ENCODE data around the gene CCDC106. TPM values are rescaled to one million over a fixed set of nuclear protein-coding genes. Genes with fewer than 3 reads are reported as not detected.
A peak's percentile ranks its signal among the peaks of the same experiment; 100 is the strongest.

Gene CCDC106
- total RNA-seq, 1 donor from 2014 or later, result 18.9 TPM

GRCh38 chr19:55670280-55671053 is 22.5 kb downstream of the CCDC106 start:
- peaks cover 27% of the 10 kb centered on the region for H3K4me1 Mint-ChIP-seq
- TF ChIP-seq, protein P1, sequence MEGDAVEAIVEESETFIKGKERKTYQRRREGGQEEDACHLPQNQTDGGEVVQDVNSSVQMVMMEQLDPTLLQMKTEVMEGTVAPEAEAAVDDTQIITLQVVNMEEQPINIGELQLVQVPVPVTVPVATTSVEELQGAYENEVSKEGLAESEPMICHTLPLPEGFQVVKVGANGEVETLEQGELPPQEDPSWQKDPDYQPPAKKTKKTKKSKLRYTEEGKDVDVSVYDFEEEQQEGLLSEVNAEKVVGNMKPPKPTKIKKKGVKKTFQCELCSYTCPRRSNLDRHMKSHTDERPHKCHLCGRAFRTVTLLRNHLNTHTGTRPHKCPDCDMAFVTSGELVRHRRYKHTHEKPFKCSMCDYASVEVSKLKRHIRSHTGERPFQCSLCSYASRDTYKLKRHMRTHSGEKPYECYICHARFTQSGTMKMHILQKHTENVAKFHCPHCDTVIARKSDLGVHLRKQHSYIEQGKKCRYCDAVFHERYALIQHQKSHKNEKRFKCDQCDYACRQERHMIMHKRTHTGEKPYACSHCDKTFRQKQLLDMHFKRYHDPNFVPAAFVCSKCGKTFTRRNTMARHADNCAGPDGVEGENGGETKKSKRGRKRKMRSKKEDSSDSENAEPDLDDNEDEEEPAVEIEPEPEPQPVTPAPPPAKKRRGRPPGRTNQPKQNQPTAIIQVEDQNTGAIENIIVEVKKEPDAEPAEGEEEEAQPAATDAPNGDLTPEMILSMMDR (conservative IDR thresholded peaks at IDR 0.05), result no peak
- H3K36me3 Mint-ChIP-seq (ENCODE audit: low read depth), result peaks cover 14% of the 10 kb centered on the region
- no peak for DNase-seq (ENCODE audit: low read depth, low spot score)
- H3K27me3 Mint-ChIP-seq (ENCODE audit: low read depth), result peaks cover 5% of the 10 kb centered on the region
- H3K9me3 Mint-ChIP-seq, result no peaks in the 10 kb centered on the region
- peak overlapping the region; percentile 85 for H3K4me3 Mint-ChIP-seq
- H3K27ac Mint-ChIP-seq (ENCODE audit: unreplicated experiment), result no peak overlapping the region

GRCh38 chr19:55671054-55671378 is 23.0 kb downstream of the CCDC106 start:
- Mint-ChIP-seq H3K9me3 (no peaks in the 10 kb centered on the region), H3K36me3 (ENCODE audit: low read depth) (peaks cover 17% of the 10 kb centered on the region), H3K4me3 (peak overlapping the region; percentile 85), H3K27me3 (ENCODE audit: low read depth) (peaks cover 9% of the 10 kb centered on the region), H3K27ac (ENCODE audit: unreplicated experiment) (peak overlapping the region; percentile 14), H3K4me1 (peaks cover 32% of the 10 kb centered on the region)
- TF ChIP-seq, protein P1 (conservative IDR thresholded peaks at IDR 0.05), result no peak
- no peak for DNase-seq (ENCODE audit: low read depth, low spot score)

GRCh38 chr19:55672418-55672817 is 24.4 kb downstream of the CCDC106 start:
- no peak for DNase-seq (ENCODE audit: low read depth, low spot score)
- Mint-ChIP-seq H3K4me3 (peak overlapping the region; percentile 29), H3K36me3 (ENCODE audit: low read depth) (peaks cover 17% of the 10 kb centered on the region), H3K9me3 (no peaks in the 10 kb centered on the region), H3K27ac (ENCODE audit: unreplicated experiment) (no peak overlapping the region), H3K27me3 (ENCODE audit: low read depth) (peaks cover 9% of the 10 kb centered on the region), H3K4me1 (peaks cover 44% of the 10 kb centered on the region)
- TF ChIP-seq, protein P1 (conservative IDR thresholded peaks at IDR 0.05), result no peak

- Mint-ChIP-seq H3K36me3 (ENCODE audit: low read depth) (peaks cover 17% of the 10 kb centered on the region), H3K4me1 (peaks cover 50% of the 10 kb centered on the region), H3K27me3 (ENCODE audit: low read depth) (peaks cover 9% of the 10 kb centered on the region), H3K27ac (ENCODE audit: unreplicated experiment) (no peak overlapping the region), H3K4me3 (peak overlapping the region; percentile 77), H3K9me3 (no peaks in the 10 kb centered on the region)
- TF ChIP-seq, protein P1 (conservative IDR thresholded peaks at IDR 0.05), result no peak
- DNase-seq (ENCODE audit: low read depth, low spot score), result no peak
Measured at GRCh38 chr19:55673465-55673864, 25.5 kb downstream of the CCDC106 start.

DNA sequence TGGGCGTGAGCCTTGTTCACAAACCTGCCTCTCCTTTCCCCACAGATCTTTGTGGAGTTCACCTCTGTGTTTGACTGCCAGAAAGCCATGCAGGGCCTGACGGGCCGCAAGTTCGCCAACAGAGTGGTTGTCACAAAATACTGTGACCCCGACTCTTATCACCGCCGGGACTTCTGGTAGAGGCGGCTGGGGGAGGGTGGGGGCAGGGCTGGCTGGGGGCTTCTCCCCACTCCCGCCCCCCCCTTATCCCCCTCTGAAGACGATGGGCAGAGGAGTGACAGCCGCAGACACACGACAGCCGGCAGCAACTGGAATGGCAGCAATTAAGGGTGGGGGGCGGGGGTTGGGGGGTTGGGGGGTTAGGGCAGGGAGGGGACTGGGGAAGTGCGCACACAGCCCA is 25.9 kb downstream of the CCDC106 start:
- Mint-ChIP-seq H3K27ac (ENCODE audit: unreplicated experiment) (no peak overlapping the region), H3K36me3 (ENCODE audit: low read depth) (peaks cover 17% of the 10 kb centered on the region), H3K27me3 (ENCODE audit: low read depth) (peaks cover 9% of the 10 kb centered on the region), H3K9me3 (no peaks in the 10 kb centered on the region), H3K4me3 (peak overlapping the region; percentile 77), H3K4me1 (peaks cover 50% of the 10 kb centered on the region)
- DNase-seq (ENCODE audit: low read depth, low spot score), result no peak
- TF ChIP-seq, protein P1 (conservative IDR thresholded peaks at IDR 0.05), result no peak

Data from neural crest cell (in vitro differentiated cells).